GM18858 (cell line): ENCODE results near the gene SAMD8.
"Not testable (repeated sequence)": the region's sequence is repeated elsewhere in the genome, so short reads cannot be mapped to it uniquely, and the experiment has no call there.

Experiments used
- ATAC-seq: cut with Tn5 transposase; IDR thresholded peaks from one replicate; pipeline ENCODE4 v1.9.1; 2021; ENCODE audit not compliant: unreplicated experiment

SAMD8 gene

GRCh38 chr10:75137533-75138438 lies 26.3 kb downstream of the SAMD8 start:
- ATAC-seq, result peak; percentile 43

- ATAC-seq, result no peak
These were observed 28.8 kb downstream of the SAMD8 start for GRCh38 chr10:75140246-75140645.

GRCh38 chr10:75143353-75143752 lies 31.9 kb downstream of the SAMD8 start:
- no peak for ATAC-seq

GRCh38 chr10:75145590-75145989 lies 34.1 kb downstream of the SAMD8 start:
- no peak for ATAC-seq

GRCh38 chr10:75146780-75147179 lies 35.3 kb downstream of the SAMD8 start:
- no peak for ATAC-seq

GRCh38 chr10:75150656-75151055 lies 39.2 kb downstream of the SAMD8 start:
- no peak for ATAC-seq

- ATAC-seq, result no peak
These were observed 48.1 kb downstream of the SAMD8 start for GRCh38 chr10:75159519-75159918.

GRCh38 chr10:75165684-75166622 lies 54.5 kb downstream of the SAMD8 start:
- ATAC-seq, result peak; percentile 78

GRCh38 chr10:75166623-75166972 lies 55.1 kb downstream of the SAMD8 start:
- ATAC-seq, result peak; percentile 24

- no peak for ATAC-seq
These were observed 56.8 kb downstream of the SAMD8 start for GRCh38 chr10:75168275-75168674.

- no peak for ATAC-seq
These were observed 58.8 kb downstream of the SAMD8 start for GRCh38 chr10:75170215-75170614.

GRCh38 chr10:75175046-75175445 lies 63.6 kb downstream of the SAMD8 start:
- no peak for ATAC-seq

- no peak for ATAC-seq
These were observed 64.6 kb downstream of the SAMD8 start for GRCh38 chr10:75176046-75176445.

- no peak for ATAC-seq
These were observed 65.3 kb downstream of the SAMD8 start for GRCh38 chr10:75176736-75177135.

- ATAC-seq, result no peak
These were observed 68.3 kb downstream of the SAMD8 start for GRCh38 chr10:75179657-75180177.

- ATAC-seq, result no peak
These were observed 69.1 kb downstream of the SAMD8 start for GRCh38 chr10:75180592-75180991.

- no peak for ATAC-seq
These were observed 69.6 kb downstream of the SAMD8 start for GRCh38 chr10:75181073-75181472.

GRCh38 chr10:75186310-75186709 lies 74.9 kb downstream of the SAMD8 start:
- no peak for ATAC-seq

- ATAC-seq, result no peak
These were observed 76.5 kb downstream of the SAMD8 start for GRCh38 chr10:75187961-75188426.

GRCh38 chr10:75188522-75188921 lies 77.1 kb downstream of the SAMD8 start:
- ATAC-seq, result not testable (repeated sequence)
